CD4-positive, alpha-beta T cell (primary cell): ENCODE data around the gene OR8A1. TPM values are rescaled to one million over a fixed set of nuclear protein-coding genes. Genes with fewer than 3 reads are reported as not detected.

Experiments
- ATAC-seq: fragments of 200-7000 bp; cut with Tn5 transposase; one replicate; pipeline ENCODE4 v1.10.0; 2022; ENCODE audit warnings: mild to moderate bottlenecking; ENCODE audit not compliant: poor library complexity
- CTCF ChIA-PET: fragments of 350-600 bp; sonication (Branson Sonifier 250); formaldehyde crosslinking; loops from one replicate; lab custom pipeline; 2021; ENCODE audit warnings: antibody characterized with exemption, inconsistent platforms; lab: Charles Lee
- POLR2A ChIA-PET: fragments of 350-600 bp; sonication (Branson Sonifier 250); formaldehyde crosslinking; loops from one replicate; lab custom pipeline; 2021; ENCODE audit warnings: antibody characterized with exemption, inconsistent platforms; lab: Charles Lee
- DNase-seq, 14 experiments: peaks; one replicate each; pipeline ENCODE4 v3.0.0-alpha.2; 2013 to 2020; ENCODE audit warnings: mixed read lengths in 2 of 14
- H3K27ac ChIP-seq, 2 donors: one replicate each; pipeline versions ENCODE4 v1.5.1 to v1.7.0; 2013; ENCODE audit warnings: low read length in 2 of 2, low read depth in 1 of 2, mild to moderate bottlenecking in 1 of 2
- H3K27me3 ChIP-seq, 2 experiments: 1 replicate in 1 of 2; 2 replicates in 1 of 2; pipeline versions ENCODE4 v1.6.1 to v1.7.0; 2013; ENCODE audit warnings: low read length in 2 of 2, control low read depth in 1 of 2, mild to moderate bottlenecking in 1 of 2, moderate library complexity in 1 of 2; ENCODE audit not compliant: insufficient read depth in 2 of 2, control insufficient read depth in 1 of 2
- H3K36me3 ChIP-seq: one replicate; pipeline ENCODE4 v1.6.1; 2013; ENCODE audit warnings: low read length, control low read depth; ENCODE audit not compliant: insufficient read depth
- H3K4me1 ChIP-seq: one replicate; pipeline ENCODE4 v1.6.1; 2013; ENCODE audit warnings: low read length, control low read depth; ENCODE audit not compliant: insufficient read depth
- H3K4me3 ChIP-seq: one replicate; pipeline ENCODE4 v1.5.1; 2013; ENCODE audit warnings: mild to moderate bottlenecking, low read length, moderate library complexity
- H3K9me3 ChIP-seq, 2 experiments: 1 replicate in 1 of 2; 2 replicates in 1 of 2; pipeline versions ENCODE4 v1.6.1 to v1.7.0; 2013; ENCODE audit warnings: low read length in 2 of 2, mild to moderate bottlenecking in 2 of 2, control low read depth in 1 of 2, moderate library complexity in 1 of 2; ENCODE audit not compliant: control insufficient read depth in 1 of 2, insufficient read depth in 1 of 2
- H3K27ac Mint-ChIP-seq: one replicate; pipeline ENCODE4 v1.8.0; 2020; ENCODE audit warnings: mixed read lengths
- H3K27me3 Mint-ChIP-seq: one replicate; pipeline ENCODE4 v1.8.0; 2021; ENCODE audit warnings: mixed read lengths
- H3K36me3 Mint-ChIP-seq: one replicate; pipeline ENCODE4 v1.8.0; 2021; ENCODE audit warnings: low read depth, mixed read lengths
- H3K4me1 Mint-ChIP-seq: one replicate; pipeline ENCODE4 v1.8.0; 2021; ENCODE audit warnings: low read depth, mixed read lengths
- H3K4me3 Mint-ChIP-seq: one replicate; pipeline ENCODE4 v1.8.0; 2020; ENCODE audit warnings: mild to moderate bottlenecking, mixed read lengths
- H3K9me3 Mint-ChIP-seq: one replicate; pipeline ENCODE4 v1.8.0; 2020; ENCODE audit warnings: mixed read lengths
- intact Hi-C, 2 experiments: fragments of 100-400 bp; cut with DNase I in 1 of 2; cut with micrococcal nuclease in 1 of 2; formaldehyde crosslinking; loops; one replicate each; pipeline versions ENCODE4 v1.15.1 to v1.9.0; 2023 to 2025; cut with DNase I, micrococcal nuclease
- total RNA-seq, 174 experiments: library from RNA in 2 of 174; stranded (reverse) in 2 of 174; gene quantifications; one replicate each; pipeline ENCODE4 v1.2.3 and lab custom pipeline; 2021 to 2026
- TF ChIP-seq, protein P1 (sequence below): fragments of 200-600 bp; IDR thresholded peaks from one replicate; pipeline ENCODE4 v1.8.0; 2022; ENCODE audit warnings: antibody characterized with exemption, mild to moderate bottlenecking

OR8A1 gene
- total RNA-seq, 2 experiments from 2014 or later = not detected

DNA sequence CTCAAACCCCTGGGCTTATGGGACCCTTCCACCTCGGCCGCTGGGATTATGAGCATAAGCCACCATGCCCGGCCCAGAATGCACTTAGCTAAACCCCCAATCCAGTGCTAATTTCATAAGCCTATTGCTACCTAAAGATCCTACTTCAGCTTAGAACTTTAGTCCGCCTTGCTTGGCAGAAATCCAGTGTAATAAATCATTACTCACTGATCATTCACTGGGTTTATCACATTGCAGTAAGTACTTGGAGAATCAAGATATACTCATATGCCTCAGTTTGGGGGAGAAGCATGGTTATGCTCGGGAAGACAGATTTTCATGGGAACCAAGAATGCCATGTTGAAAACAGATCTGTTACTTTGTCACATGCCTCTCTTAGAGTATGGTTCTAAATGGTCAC is 49.1 kb downstream of the OR8A1 start:
- peaks cover 16% of the 10 kb centered on the region for H3K4me1 Mint-ChIP-seq
- H3K9me3 Mint-ChIP-seq = no peaks in the 10 kb centered on the region
- H3K27ac ChIP-seq = no peak overlapping the region
- H3K27me3 Mint-ChIP-seq = peaks cover 25% of the 10 kb centered on the region
- ATAC-seq (no peak), DNase-seq (no peak)
- no peak overlapping the region for H3K27ac Mint-ChIP-seq
- H3K4me3 Mint-ChIP-seq = no peak overlapping the region
- ChIA-PET POLR2A (no interaction called here), CTCF (interaction anchor here (0.6 kb wide), 1 partner anchor 145 kb away, joined by 3 read pairs; no protein-coding TSS in a partner anchor)
- TF ChIP-seq, protein P1, sequence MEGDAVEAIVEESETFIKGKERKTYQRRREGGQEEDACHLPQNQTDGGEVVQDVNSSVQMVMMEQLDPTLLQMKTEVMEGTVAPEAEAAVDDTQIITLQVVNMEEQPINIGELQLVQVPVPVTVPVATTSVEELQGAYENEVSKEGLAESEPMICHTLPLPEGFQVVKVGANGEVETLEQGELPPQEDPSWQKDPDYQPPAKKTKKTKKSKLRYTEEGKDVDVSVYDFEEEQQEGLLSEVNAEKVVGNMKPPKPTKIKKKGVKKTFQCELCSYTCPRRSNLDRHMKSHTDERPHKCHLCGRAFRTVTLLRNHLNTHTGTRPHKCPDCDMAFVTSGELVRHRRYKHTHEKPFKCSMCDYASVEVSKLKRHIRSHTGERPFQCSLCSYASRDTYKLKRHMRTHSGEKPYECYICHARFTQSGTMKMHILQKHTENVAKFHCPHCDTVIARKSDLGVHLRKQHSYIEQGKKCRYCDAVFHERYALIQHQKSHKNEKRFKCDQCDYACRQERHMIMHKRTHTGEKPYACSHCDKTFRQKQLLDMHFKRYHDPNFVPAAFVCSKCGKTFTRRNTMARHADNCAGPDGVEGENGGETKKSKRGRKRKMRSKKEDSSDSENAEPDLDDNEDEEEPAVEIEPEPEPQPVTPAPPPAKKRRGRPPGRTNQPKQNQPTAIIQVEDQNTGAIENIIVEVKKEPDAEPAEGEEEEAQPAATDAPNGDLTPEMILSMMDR = no peak
- no peaks in the 10 kb centered on the region for H3K36me3 ChIP-seq
- H3K36me3 Mint-ChIP-seq = peaks cover 16% of the 10 kb centered on the region
- intact Hi-C loops = no loop called here
- peaks cover 11% of the 10 kb centered on the region for H3K4me1 ChIP-seq
- H3K27me3 ChIP-seq = no peaks in the 10 kb centered on the region
- H3K4me3 ChIP-seq = no peak overlapping the region
- no peaks in the 10 kb centered on the region for H3K9me3 ChIP-seq

Other genes starting within 250 kb of the OR8A1 start
- not detected for gene OR8D2, start 249.8 kb upstream of the OR8A1 start, total RNA-seq
- not detected for gene OR8B2, start 185.5 kb upstream of the OR8A1 start, total RNA-seq
- not detected for gene OR8B3, start 171.0 kb upstream of the OR8A1 start, total RNA-seq
- gene OR8B4, start 145.1 kb upstream of the OR8A1 start, total RNA-seq = not detected
- not detected for gene OR8B8, start 124.3 kb upstream of the OR8A1 start, total RNA-seq
- not detected for gene OR8B12, start 26.3 kb upstream of the OR8A1 start, total RNA-seq
- not detected for gene PANX3, start 41.4 kb downstream of the OR8A1 start, total RNA-seq
- 10 to 100 TPM; 62.4 to 65.9 TPM for gene TBRG1, start 52.9 kb downstream of the OR8A1 start, total RNA-seq
- 1 to 10 TPM; 4.5 to 5.6 TPM for gene SIAE, start 103.7 kb downstream of the OR8A1 start, total RNA-seq
- gene SPA17, start 103.9 kb downstream of the OR8A1 start, total RNA-seq = under 1 TPM in 1 of 2 experiments, not detected in 1; 0.16 TPM
- 1 to 10 TPM in 1 of 2 experiments, under 1 TPM in 1; 0.84 to 1.4 TPM for gene NRGN, start 169.9 kb downstream of the OR8A1 start, total RNA-seq
- under 1 TPM in 1 of 2 experiments, not detected in 1; 0.28 TPM for gene VSIG2, start 182.3 kb downstream of the OR8A1 start, total RNA-seq
- under 1 TPM; 0.38 to 0.64 TPM for gene ESAM, start 192.3 kb downstream of the OR8A1 start, total RNA-seq
- 1 to 10 TPM; 4.2 to 5.1 TPM for gene MSANTD2, start 230.4 kb downstream of the OR8A1 start, total RNA-seq